GDM1 (cell line): ENCODE measurements around the gene ATP11A.

Source experiments
- DNase-seq: peaks from one replicate; lab custom pipeline; 2025; lab: John Stamatoyannopoulos, UW

Gene ATP11A

GRCh38 chr13:112821340-112822055 lies 131.7 kb downstream of the ATP11A start:
- DNase-seq, result no peak

- no peak for DNase-seq
Measured at GRCh38 chr13:112822851-112823250, 133.0 kb downstream of the ATP11A start.

- no peak for DNase-seq
Measured at GRCh38 chr13:112824429-112824828, 134.6 kb downstream of the ATP11A start.

GRCh38 chr13:112825071-112825470 lies 135.2 kb downstream of the ATP11A start:
- DNase-seq, result no peak

GRCh38 chr13:112825875-112826274 lies 136.0 kb downstream of the ATP11A start:
- no peak for DNase-seq

GRCh38 chr13:112826565-112826964 lies 136.7 kb downstream of the ATP11A start:
- DNase-seq, result no peak

GRCh38 chr13:112828082-112828699 lies 138.4 kb downstream of the ATP11A start:
- no peak for DNase-seq

GRCh38 chr13:112828756-112829155 lies 138.9 kb downstream of the ATP11A start:
- no peak for DNase-seq

GRCh38 chr13:112831196-112831595 lies 141.4 kb downstream of the ATP11A start:
- no peak for DNase-seq

- DNase-seq, result no peak
Measured at GRCh38 chr13:112831801-112832200, 142.0 kb downstream of the ATP11A start.

GRCh38 chr13:112832811-112833210 lies 143.0 kb downstream of the ATP11A start:
- DNase-seq, result no peak

GRCh38 chr13:112833551-112834257 lies 143.9 kb downstream of the ATP11A start:
- DNase-seq, result no peak

GRCh38 chr13:112835344-112835743 lies 145.5 kb downstream of the ATP11A start:
- DNase-seq, result no peak

- no peak for DNase-seq
Measured at GRCh38 chr13:112835796-112836195, 146.0 kb downstream of the ATP11A start.

- no peak for DNase-seq
Measured at GRCh38 chr13:112836940-112837339, 147.1 kb downstream of the ATP11A start.

GRCh38 chr13:112837371-112838037 lies 147.7 kb downstream of the ATP11A start:
- DNase-seq, result no peak

- no peak for DNase-seq
Measured at GRCh38 chr13:112838038-112838841, 148.4 kb downstream of the ATP11A start.

- no peak for DNase-seq
Measured at GRCh38 chr13:112838842-112839117, 148.9 kb downstream of the ATP11A start.

GRCh38 chr13:112839356-112840105 lies 149.7 kb downstream of the ATP11A start:
- no peak for DNase-seq

- DNase-seq, result no peak
Measured at GRCh38 chr13:112840472-112841302, 150.8 kb downstream of the ATP11A start.
